Naive B cell (primary cell): ENCODE results near the gene CELF2. TPM values are rescaled to one million over a fixed set of nuclear protein-coding genes. Genes with fewer than 3 reads are reported as not detected.
A peak's percentile ranks its signal among the peaks of the same experiment; 100 is the strongest.

ENCODE experiments used
- ATAC-seq, 2 donors: fragments of 150-1000 bp; cut with Tn5 transposase; 2 replicates each; pipeline ENCODE4 v1.10.0; 2021; ENCODE audit warnings: low read depth in 2 of 2, mild to moderate bottlenecking in 2 of 2, moderate library complexity in 2 of 2
- DNase-seq: peaks from one replicate; pipeline ENCODE4 v3.0.0; 2022
- H3K27ac Mint-ChIP-seq, 6 donors: one replicate each; pipeline ENCODE4 v1.8.0; 2020 to 2022; ENCODE audit warnings: mild to moderate bottlenecking in 6 of 6, mixed read lengths in 6 of 6, moderate library complexity in 5 of 6, inconsistent platforms in 2 of 6
- H3K27me3 Mint-ChIP-seq, 3 donors: one replicate each; pipeline ENCODE4 v1.8.0; 2021 to 2022; ENCODE audit warnings: mixed read lengths in 3 of 3, mild to moderate bottlenecking in 1 of 3
- H3K36me3 Mint-ChIP-seq, 2 donors: one replicate each; pipeline ENCODE4 v1.8.0; 2020 to 2022; ENCODE audit warnings: mixed read lengths in 2 of 2, inconsistent platforms in 1 of 2, mild to moderate bottlenecking in 1 of 2
- H3K4me1 Mint-ChIP-seq, 3 donors: one replicate each; pipeline ENCODE4 v1.8.0; 2020 to 2022; ENCODE audit warnings: mixed read lengths in 3 of 3, inconsistent platforms in 1 of 3, mild to moderate bottlenecking in 1 of 3, moderate library complexity in 1 of 3
- H3K4me3 Mint-ChIP-seq, 8 donors: one replicate each; pipeline ENCODE4 v1.8.0; 2020 to 2022; ENCODE audit warnings: mild to moderate bottlenecking in 8 of 8, mixed read lengths in 8 of 8, moderate library complexity in 8 of 8, inconsistent platforms in 2 of 8
- H3K9me3 Mint-ChIP-seq, 7 donors: one replicate each; pipeline ENCODE4 v1.8.0; 2020 to 2022; ENCODE audit warnings: mixed read lengths in 7 of 7, mild to moderate bottlenecking in 5 of 7, inconsistent platforms in 2 of 7, moderate library complexity in 1 of 7
- polyA plus RNA-seq, 6 donors: library from polyadenylated mRNA; unstranded; fragments of 300-500 nt; fragmentation: Illumina TruSeq; gene quantifications; one replicate each; pipeline ENCODE4 v1.2.3, GENCODE V29; 2021; ENCODE audit warnings: low read depth in 6 of 6

CELF2 gene
- polyA plus RNA-seq, 6 donors from 2014 or later, result 127 to 186 (median 141) TPM

DNA sequence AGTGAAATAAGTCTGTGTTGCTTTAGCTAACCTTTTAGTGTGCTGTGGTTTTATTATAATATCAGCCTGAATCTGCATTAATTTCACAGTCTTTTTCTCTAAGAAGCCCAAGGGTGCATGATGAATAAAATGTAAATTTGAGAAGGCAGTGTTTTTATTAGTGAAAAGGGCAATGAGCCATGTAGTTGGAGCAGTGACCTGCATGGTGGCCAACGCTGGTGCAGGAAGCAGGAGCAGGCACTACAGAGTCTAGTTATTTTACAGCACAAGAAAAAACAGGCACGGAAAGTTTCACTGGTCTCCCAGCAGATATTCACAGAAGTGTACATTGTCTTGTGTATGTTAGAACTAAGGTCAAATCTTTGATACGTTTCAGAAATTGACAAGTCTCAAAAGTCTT is 247.8 kb downstream of the CELF2 start:
- Mint-ChIP-seq H3K4me3 (peak overlapping the region in 5 of 8 donors; percentile 12 to 61 (median 49)), H3K9me3 (no peaks in the 10 kb centered on the region), H3K27ac (peak overlapping the region in 4 of 6 donors; percentile 24 to 78 (median 52)), H3K27me3 (no peaks in the 10 kb centered on the region), H3K4me1 (peaks cover 58 to 82% (median 59%) of the 10 kb centered on the region in 3 donors), H3K36me3 (peaks cover 14 to 22% of the 10 kb centered on the region in 2 donors)
- DNase-seq (no peak), ATAC-seq (no peak)

- no peaks in the 10 kb centered on the region for H3K9me3 Mint-ChIP-seq
- peaks cover 14 to 30% of the 10 kb centered on the region in 2 donors for H3K36me3 Mint-ChIP-seq
- peaks cover 59 to 78% (median 59%) of the 10 kb centered on the region in 3 donors for H3K4me1 Mint-ChIP-seq
- DNase-seq, result no peak
- H3K27me3 Mint-ChIP-seq, result no peaks in the 10 kb centered on the region
- H3K27ac Mint-ChIP-seq, result peak overlapping the region in 5 of 6 donors; percentile 46 to 80 (median 72)
- peak overlapping the region in 5 of 8 donors; percentile 1 to 61 (median 46) for H3K4me3 Mint-ChIP-seq
- ATAC-seq, result no peak
Measured at GRCh38 chr10:11266426-11266825, 248.8 kb downstream of the CELF2 start.

GRCh38 chr10:11270135-11270857 is 252.6 kb downstream of the CELF2 start:
- DNase-seq (peak; percentile 37), ATAC-seq (peak; percentile 71 to 75)
- H3K27me3 Mint-ChIP-seq, result no peaks in the 10 kb centered on the region
- H3K27ac Mint-ChIP-seq, result peak overlapping the region in 5 of 6 donors; percentile 38 to 83 (median 77)
- H3K9me3 Mint-ChIP-seq, result no peaks in the 10 kb centered on the region
- peaks cover 49 to 58% (median 55%) of the 10 kb centered on the region in 3 donors for H3K4me1 Mint-ChIP-seq
- peak overlapping the region in 1 of 8 donors; percentile 49 for H3K4me3 Mint-ChIP-seq
- H3K36me3 Mint-ChIP-seq, result peaks cover 32 to 34% of the 10 kb centered on the region in 2 donors

- Mint-ChIP-seq H3K27me3 (no peaks in the 10 kb centered on the region), H3K4me1 (peaks cover 47 to 53% (median 50%) of the 10 kb centered on the region in 3 donors), H3K4me3 (no peak overlapping the region), H3K9me3 (no peaks in the 10 kb centered on the region), H3K27ac (peak overlapping the region in 3 of 6 donors; percentile 80 to 88 (median 85)), H3K36me3 (peaks cover 32 to 34% of the 10 kb centered on the region in 2 donors)
- ATAC-seq (no peak), DNase-seq (no peak)
Measured at GRCh38 chr10:11270858-11271179, 253.1 kb downstream of the CELF2 start.

DNA sequence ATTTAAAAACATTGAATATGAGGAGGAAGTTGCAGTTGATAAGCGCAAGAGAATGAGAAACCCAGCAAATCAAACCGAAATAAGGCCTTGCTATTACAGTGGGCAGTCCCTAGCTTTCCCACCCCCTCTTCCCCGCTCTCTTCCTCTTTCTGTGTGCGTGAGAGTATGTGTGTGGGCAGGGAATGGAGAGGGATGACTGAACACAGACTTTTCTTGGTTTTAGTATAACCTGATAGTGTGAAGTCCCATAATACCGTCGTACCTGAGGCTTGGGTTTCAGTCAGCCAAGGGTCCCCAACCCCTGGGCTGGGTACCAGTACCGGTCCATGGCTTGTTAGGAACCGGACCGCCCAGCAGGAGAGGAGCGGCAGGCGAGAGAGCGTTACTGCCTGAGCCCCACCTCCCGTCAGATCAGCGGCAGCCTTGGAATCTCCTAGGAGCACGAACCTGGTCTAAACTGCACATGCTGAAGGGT is 255.3 kb downstream of the CELF2 start:
- Mint-ChIP-seq H3K9me3 (no peaks in the 10 kb centered on the region), H3K4me1 (peaks cover 34 to 35% (median 34%) of the 10 kb centered on the region in 3 donors), H3K27ac (peak overlapping the region in 4 of 6 donors; percentile 7 to 79 (median 70)), H3K36me3 (peaks cover 31 to 34% of the 10 kb centered on the region in 2 donors), H3K4me3 (no peak overlapping the region), H3K27me3 (no peaks in the 10 kb centered on the region)
- DNase-seq (no peak), ATAC-seq (no peak)

DNA sequence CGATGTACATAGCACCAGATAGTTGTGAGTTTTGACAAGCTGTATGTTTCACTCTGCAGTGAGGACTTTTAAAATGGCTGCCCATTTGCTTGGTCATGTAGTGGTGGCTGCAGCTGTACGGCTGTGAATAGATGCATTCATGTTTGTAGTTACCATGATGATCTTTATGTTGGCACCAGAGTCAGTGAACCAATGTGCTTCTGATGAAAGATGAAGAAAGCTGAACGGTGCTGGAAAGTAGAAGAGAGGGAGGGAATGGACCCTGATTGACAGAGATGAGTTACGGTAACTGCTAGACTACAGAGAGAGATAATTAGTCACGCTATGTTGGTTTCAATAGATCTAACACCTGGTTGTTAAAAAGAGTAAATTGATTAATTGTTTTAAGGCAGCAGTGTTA is 256.8 kb downstream of the CELF2 start:
- H3K4me1 Mint-ChIP-seq, result peaks cover 22 to 32% (median 30%) of the 10 kb centered on the region in 3 donors
- no peak overlapping the region for H3K4me3 Mint-ChIP-seq
- peak overlapping the region in 4 of 6 donors; percentile 0 to 70 (median 13) for H3K27ac Mint-ChIP-seq
- no peaks in the 10 kb centered on the region for H3K27me3 Mint-ChIP-seq
- no peaks in the 10 kb centered on the region for H3K9me3 Mint-ChIP-seq
- DNase-seq (no peak), ATAC-seq (no peak)
- peaks cover 30 to 31% of the 10 kb centered on the region in 2 donors for H3K36me3 Mint-ChIP-seq

DNA sequence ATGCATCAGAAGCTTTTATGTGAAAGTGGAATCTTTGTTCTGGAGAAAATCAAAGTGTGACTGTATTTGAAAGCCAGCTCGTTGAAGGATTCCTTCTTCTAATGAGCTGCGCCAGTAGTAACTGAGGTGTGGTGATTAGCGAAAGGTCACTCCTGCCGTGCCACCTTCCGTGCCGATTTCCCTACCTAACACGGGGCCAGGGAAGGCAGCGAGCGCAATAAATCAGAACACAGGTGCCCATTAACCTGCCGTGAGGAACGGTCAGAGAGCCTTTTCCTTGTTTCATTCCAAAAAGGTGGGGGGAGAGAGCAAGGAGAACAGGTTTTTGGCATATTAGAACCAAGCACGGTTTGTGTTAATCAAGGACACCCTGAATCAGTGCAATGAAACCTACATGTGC is 258.0 kb downstream of the CELF2 start:
- H3K4me1 Mint-ChIP-seq, result peaks cover 14 to 25% (median 21%) of the 10 kb centered on the region in 3 donors
- peak overlapping the region in 1 of 8 donors; percentile 15 for H3K4me3 Mint-ChIP-seq
- H3K27me3 Mint-ChIP-seq, result no peaks in the 10 kb centered on the region
- peak overlapping the region in 2 of 6 donors; percentile 10 to 41 for H3K27ac Mint-ChIP-seq
- DNase-seq (no peak), ATAC-seq (no peak)
- H3K9me3 Mint-ChIP-seq, result no peaks in the 10 kb centered on the region
- peaks cover 22 to 36% of the 10 kb centered on the region in 2 donors for H3K36me3 Mint-ChIP-seq

- Mint-ChIP-seq H3K36me3 (peaks cover 21 to 44% of the 10 kb centered on the region in 2 donors), H3K9me3 (no peaks in the 10 kb centered on the region), H3K4me3 (no peak overlapping the region), H3K27me3 (no peaks in the 10 kb centered on the region), H3K27ac (peak overlapping the region in 2 of 6 donors; percentile 38 to 69), H3K4me1 (peaks cover 14 to 21% (median 18%) of the 10 kb centered on the region in 3 donors)
- DNase-seq (no peak), ATAC-seq (no peak)
Measured at GRCh38 chr10:11276449-11276990, 258.8 kb downstream of the CELF2 start.

DNA sequence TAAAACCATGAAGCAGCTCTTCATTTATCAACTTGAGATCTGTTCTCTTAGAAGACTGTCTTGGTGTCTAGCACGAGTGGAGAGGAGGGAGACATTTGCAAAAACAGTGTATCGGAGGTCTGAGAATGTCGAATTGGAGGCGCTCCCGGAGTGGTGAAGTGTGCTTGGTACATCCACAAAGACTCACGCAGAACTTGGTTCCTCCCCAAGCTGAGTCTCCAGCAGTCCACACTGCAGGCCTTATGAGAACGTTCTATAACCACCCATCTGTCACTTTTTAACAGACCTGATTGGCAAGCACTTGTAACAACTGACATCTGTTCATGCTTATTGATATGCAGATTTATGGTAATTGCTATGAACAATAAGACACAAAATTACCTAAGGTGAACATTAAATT is 261.6 kb downstream of the CELF2 start:
- peaks cover 3 to 16% (median 13%) of the 10 kb centered on the region in 3 donors for H3K4me1 Mint-ChIP-seq
- no peaks in the 10 kb centered on the region for H3K27me3 Mint-ChIP-seq
- H3K9me3 Mint-ChIP-seq, result no peaks in the 10 kb centered on the region
- peaks cover 10 to 31% of the 10 kb centered on the region in 2 donors for H3K36me3 Mint-ChIP-seq
- DNase-seq (no peak), ATAC-seq (no peak)
- H3K27ac Mint-ChIP-seq, result peak overlapping the region in 4 of 6 donors; percentile 39 to 70 (median 60)
- H3K4me3 Mint-ChIP-seq, result no peak overlapping the region

DNA sequence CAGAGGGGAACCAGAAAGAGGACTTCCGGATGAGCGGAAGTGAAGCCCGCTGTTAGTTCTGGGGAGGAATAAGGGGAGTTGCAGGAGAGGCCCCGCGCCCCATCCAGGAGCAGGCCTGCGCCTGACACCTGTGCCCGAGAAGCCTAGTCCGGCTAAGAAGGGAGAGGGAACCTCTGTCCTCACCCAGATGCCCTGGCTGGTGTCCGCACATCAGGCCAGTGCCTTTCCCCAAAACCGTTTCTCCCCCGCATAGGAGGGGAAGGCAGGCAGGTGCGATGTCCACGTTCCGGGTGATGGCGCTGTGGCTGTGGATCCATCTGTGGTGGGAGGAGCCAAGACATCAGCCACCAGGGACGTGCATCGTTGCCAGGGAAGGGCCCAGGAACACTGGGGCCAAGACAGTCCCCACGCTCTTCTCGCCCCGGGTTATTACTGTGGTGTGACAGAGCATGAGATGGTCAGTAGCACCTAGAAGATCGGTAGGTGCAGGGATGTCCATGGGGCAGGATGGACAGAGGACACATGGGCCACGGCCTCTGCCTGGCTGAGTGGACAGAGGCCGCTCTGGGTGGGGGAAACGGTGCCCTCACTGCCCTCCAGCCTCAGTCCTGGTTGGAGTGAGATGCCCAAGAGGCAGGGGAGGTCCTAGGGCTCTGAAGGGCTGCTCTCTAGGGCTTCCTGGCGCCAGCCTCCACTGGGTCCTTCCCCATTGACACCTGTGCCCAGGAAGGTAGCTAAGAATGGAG is 262.7 kb downstream of the CELF2 start:
- H3K9me3 Mint-ChIP-seq, result no peaks in the 10 kb centered on the region
- peaks cover 7 to 25% of the 10 kb centered on the region in 2 donors for H3K36me3 Mint-ChIP-seq
- no peaks in the 10 kb centered on the region for H3K27me3 Mint-ChIP-seq
- no peak overlapping the region for H3K4me3 Mint-ChIP-seq
- peaks cover 0 to 13% (median 10%) of the 10 kb centered on the region in 3 donors for H3K4me1 Mint-ChIP-seq
- no peak for ATAC-seq
- no peak for DNase-seq
- H3K27ac Mint-ChIP-seq, result peak overlapping the region in 4 of 6 donors; percentile 49 to 92 (median 84)

- Mint-ChIP-seq H3K9me3 (no peaks in the 10 kb centered on the region), H3K27ac (peak overlapping the region in 3 of 6 donors; percentile 54 to 78 (median 69)), H3K4me1 (peaks cover 0 to 12% (median 9%) of the 10 kb centered on the region in 3 donors), H3K27me3 (no peaks in the 10 kb centered on the region), H3K4me3 (no peak overlapping the region), H3K36me3 (peaks cover 12 to 22% of the 10 kb centered on the region in 2 donors)
- ATAC-seq (no peak), DNase-seq (no peak)
Measured at GRCh38 chr10:11282156-11282555, 264.5 kb downstream of the CELF2 start.

DNA sequence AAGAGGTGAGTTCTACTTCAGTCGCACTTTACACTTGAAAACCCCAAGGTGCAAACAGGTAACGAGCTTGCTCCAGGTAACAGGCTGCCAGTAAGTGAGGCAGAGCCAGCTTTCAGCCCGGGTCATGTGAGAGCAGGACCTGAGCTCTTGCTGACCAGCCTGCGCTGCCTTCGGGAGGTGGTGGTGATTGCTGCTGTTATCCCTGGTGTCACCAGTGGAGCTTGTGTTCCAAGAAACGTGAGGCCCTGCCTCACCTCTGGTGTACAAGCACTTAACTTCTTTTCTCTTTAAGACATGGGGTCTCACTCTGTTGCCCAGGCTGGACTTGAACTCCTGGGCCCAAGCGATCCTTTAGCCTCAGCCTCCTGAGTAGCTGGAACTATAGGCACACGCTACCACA is 265.0 kb downstream of the CELF2 start:
- Mint-ChIP-seq H3K27me3 (no peaks in the 10 kb centered on the region), H3K4me1 (peaks cover 0 to 9% (median 5%) of the 10 kb centered on the region in 3 donors), H3K36me3 (peaks cover 12 to 19% of the 10 kb centered on the region in 2 donors), H3K4me3 (no peak overlapping the region), H3K27ac (peak overlapping the region in 1 of 6 donors; percentile 79), H3K9me3 (no peaks in the 10 kb centered on the region)
- ATAC-seq (no peak), DNase-seq (no peak)
